HEK293 (cell line): ENCODE data around the gene CCDC181.

Experiments
- PATZ1 ChIP-seq: fragments of 450-650 bp; formaldehyde crosslinking; IDR thresholded peaks from 2 replicates; pipeline ENCODE4 v1.5.1; 2016; ENCODE audit warnings: missing biosample characterization, missing genetic modification characterization
- SETDB1 ChIP-seq: IDR thresholded peaks from one replicate; pipeline ENCODE4 v1.6.1; 2017; ENCODE audit warnings: mild to moderate bottlenecking, low read length, moderate library complexity, mixed read lengths; ENCODE audit not compliant: insufficient read length
- ZBTB21 ChIP-seq: fragments of 450-650 bp; formaldehyde crosslinking; IDR thresholded peaks from 2 replicates; pipeline ENCODE4 v1.5.1; 2017; ENCODE audit warnings: missing biosample characterization, missing genetic modification characterization
- ZEB2 ChIP-seq: fragments of 450-650 bp; formaldehyde crosslinking; IDR thresholded peaks from 2 replicates; pipeline ENCODE4 v1.5.1; 2016; ENCODE audit warnings: missing biosample characterization, missing genetic modification characterization
- ZNF138 ChIP-seq: fragments of 450-650 bp; formaldehyde crosslinking; IDR thresholded peaks from 2 replicates; pipeline ENCODE4 v1.5.1; 2016; ENCODE audit warnings: missing biosample characterization, missing genetic modification characterization, borderline replicate concordance
- ZNF221 ChIP-seq: fragments of 450-650 bp; formaldehyde crosslinking; IDR thresholded peaks from 2 replicates; pipeline ENCODE4 v1.5.1; 2017; ENCODE audit warnings: missing biosample characterization, missing genetic modification characterization, borderline replicate concordance
- ZNF239 ChIP-seq: fragments of 450-650 bp; formaldehyde crosslinking; IDR thresholded peaks from 2 replicates; pipeline ENCODE4 v1.5.1; 2016; ENCODE audit warnings: missing biosample characterization, missing genetic modification characterization
- ZNF544 ChIP-seq: fragments of 450-650 bp; formaldehyde crosslinking; IDR thresholded peaks from 2 replicates; pipeline ENCODE4 v1.5.0; 2017; ENCODE audit warnings: missing biosample characterization, missing genetic modification characterization
- ZNF626 ChIP-seq: fragments of 450-650 bp; sonication (Bioruptor Pico); formaldehyde crosslinking; IDR thresholded peaks from 2 replicates; pipeline ENCODE4 v1.5.1; 2018; ENCODE audit warnings: missing biosample characterization, missing genetic modification characterization, inconsistent platforms
- ZNF660 ChIP-seq: fragments of 450-650 bp; IDR thresholded peaks from 2 replicates; pipeline ENCODE4 v1.5.1; 2018; ENCODE audit warnings: missing biosample characterization, mild to moderate bottlenecking, missing genetic modification characterization
- ZNF76 ChIP-seq: fragments of 450-650 bp; formaldehyde crosslinking; IDR thresholded peaks from 2 replicates; pipeline ENCODE4; 2016; ENCODE audit warnings: low read depth, missing biosample characterization, missing genetic modification characterization, borderline replicate concordance
- ZNF792 ChIP-seq: fragments of 450-650 bp; formaldehyde crosslinking; IDR thresholded peaks from 2 replicates; pipeline ENCODE4 v1.5.1; 2016; ENCODE audit warnings: missing biosample characterization, missing genetic modification characterization
- TF ChIP-seq, protein P1 (sequence below): fragments of 450-650 bp; formaldehyde crosslinking; IDR thresholded peaks from 2 replicates; pipeline ENCODE4 v1.5.1; 2016; ENCODE audit warnings: missing biosample characterization, missing genetic modification characterization

DNA sequence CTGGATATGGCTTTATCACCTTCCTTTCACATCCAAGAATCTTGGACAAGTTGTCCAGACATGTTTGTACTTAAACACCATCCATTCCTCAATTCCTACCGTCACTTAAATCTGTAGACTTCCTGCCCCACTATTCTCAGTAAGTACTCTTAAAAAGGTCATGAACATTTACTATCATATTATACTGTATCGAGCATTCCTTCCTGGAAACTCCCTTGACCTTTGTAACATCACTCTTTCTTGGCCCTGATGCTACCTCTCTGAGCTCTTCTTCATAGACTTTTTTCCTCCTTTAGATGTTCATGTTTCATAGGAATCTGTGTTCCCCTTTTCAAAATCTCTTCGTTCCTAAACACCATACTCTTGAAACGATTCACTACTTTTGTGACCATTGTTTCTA, 43.8 kb downstream of the CCDC181 start:
- TF ChIP-seq ZEB2 (tag by site-specific recombination) (no peak), ZNF544 (no peak), ZNF221 (tag by site-specific recombination) (no peak), ZNF239 (no peak), ZBTB21 (tag by site-specific recombination) (no peak), ZNF792 (tag by site-specific recombination) (no peak), PATZ1 (tag by site-specific recombination) (no peak), ZNF76 (tag by site-specific recombination) (no peak), ZNF626 (tag by site-specific recombination) (no peak), SETDB1 (no peak), ZNF660 (no peak), ZNF138 (tag by site-specific recombination) (no peak)
- TF ChIP-seq, protein P1, sequence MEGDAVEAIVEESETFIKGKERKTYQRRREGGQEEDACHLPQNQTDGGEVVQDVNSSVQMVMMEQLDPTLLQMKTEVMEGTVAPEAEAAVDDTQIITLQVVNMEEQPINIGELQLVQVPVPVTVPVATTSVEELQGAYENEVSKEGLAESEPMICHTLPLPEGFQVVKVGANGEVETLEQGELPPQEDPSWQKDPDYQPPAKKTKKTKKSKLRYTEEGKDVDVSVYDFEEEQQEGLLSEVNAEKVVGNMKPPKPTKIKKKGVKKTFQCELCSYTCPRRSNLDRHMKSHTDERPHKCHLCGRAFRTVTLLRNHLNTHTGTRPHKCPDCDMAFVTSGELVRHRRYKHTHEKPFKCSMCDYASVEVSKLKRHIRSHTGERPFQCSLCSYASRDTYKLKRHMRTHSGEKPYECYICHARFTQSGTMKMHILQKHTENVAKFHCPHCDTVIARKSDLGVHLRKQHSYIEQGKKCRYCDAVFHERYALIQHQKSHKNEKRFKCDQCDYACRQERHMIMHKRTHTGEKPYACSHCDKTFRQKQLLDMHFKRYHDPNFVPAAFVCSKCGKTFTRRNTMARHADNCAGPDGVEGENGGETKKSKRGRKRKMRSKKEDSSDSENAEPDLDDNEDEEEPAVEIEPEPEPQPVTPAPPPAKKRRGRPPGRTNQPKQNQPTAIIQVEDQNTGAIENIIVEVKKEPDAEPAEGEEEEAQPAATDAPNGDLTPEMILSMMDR (tag by site-specific recombination): no peak
